ENCODE measurements around the gene KDM4C.

Gene KDM4C

GRCh38 chr9:7115606-7116005 is 357.8 kb downstream of the KDM4C start:
- no peak for DNase-seq

DNA sequence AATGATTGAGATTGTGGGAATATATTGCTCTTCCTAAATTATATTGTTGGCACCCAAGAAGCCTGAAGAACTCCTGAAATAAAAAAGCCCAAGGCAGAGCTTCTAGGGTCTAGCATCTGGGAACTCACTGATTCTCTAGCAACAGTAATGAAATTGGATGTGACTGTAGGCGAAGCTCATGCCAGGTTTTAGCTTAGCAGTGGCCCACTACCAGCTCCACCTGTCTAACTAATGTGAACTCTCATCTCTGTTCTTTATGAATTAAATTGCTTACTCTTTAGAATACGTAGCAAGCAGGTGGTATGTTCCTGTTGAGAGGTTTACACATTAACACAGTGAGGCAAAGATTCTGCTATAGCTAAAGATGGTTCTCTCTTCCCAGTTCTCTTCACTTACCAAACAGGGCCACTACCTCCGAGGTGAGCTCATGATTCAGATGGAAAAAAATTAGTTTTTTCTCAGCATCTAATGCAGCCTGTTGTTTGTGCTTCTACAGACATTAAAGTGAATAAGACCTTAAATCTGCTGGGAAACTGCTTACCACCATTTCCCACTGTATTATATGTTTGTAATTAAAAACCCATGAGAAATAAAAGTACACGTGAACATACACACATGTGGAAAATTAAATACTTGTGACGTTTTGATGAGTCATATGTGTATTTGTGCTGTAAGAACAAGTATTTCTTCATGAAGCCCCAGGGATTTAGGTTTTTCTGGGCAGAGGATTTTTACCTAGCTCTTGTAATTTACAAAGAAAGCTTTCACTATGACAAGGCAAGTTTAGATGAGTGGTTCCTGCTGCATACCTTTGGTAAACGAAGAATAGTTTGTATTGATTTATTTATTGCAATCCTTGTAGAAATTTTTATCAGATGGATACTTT is 360.1 kb downstream of the KDM4C start:
- no peak for DNase-seq

DNA sequence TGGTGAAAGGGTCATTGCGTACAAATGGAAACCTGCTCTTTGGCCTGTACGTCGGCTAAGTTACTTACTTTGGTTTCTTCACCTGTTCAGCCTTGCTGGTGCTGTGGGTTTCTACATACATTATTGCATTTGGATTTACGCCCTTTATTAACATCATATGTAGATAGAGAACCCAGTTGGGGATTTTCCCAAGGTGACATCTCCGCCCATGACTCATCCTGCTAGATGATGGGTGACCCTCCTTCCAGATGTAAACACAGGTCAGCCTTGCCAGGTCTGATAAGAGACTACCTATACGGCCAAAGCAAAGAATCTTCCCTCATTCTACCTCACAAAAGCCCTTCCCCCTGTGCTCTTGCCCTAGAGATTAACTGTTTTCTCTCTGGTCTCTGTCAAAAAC is 360.9 kb downstream of the KDM4C start:
- no peak for DNase-seq

GRCh38 chr9:7119612-7120011 is 361.8 kb downstream of the KDM4C start:
- no peak for DNase-seq

GRCh38 chr9:7121055-7121454 is 363.3 kb downstream of the KDM4C start:
- peak; percentile 84 for DNase-seq

DNA sequence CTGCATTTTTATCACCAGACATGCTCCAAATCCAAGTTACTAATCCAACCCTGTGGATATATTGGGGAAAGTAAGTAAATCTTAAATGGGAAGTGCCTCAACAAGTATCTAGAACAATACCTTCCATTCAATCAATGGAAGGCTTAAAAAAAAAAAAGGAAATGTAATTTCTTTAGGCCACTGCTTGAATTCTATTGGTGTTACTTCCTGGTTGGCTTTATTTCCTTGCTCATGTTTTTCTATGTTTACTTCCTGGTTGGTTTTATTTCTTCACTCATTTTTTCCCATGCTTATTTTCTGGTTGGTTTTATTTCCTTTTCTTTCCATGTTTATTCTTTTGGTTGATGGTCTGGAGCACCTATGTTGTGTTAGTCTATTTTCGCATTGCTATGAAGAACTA is 363.9 kb downstream of the KDM4C start:
- DNase-seq: no peak

DNA sequence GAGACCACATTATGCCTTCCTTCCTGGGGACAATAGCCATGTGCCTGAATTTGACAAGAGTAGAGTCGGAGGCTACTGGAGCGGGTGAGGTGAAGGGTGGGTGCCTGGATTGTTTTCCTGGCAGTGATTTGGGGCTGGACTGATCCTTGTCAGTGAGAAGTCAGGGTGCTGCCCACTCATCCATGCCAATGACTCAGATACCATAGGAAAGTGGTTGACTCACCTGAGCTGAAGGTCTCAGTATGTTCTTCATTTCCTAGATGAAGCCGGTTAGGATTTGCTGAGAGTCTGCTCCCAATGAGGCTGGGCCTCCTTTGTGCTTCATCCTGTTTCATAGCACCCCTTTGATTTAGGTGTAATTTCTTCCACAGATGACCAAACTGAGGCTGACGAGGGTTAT is 366.0 kb downstream of the KDM4C start:
- no peak for DNase-seq

DNA sequence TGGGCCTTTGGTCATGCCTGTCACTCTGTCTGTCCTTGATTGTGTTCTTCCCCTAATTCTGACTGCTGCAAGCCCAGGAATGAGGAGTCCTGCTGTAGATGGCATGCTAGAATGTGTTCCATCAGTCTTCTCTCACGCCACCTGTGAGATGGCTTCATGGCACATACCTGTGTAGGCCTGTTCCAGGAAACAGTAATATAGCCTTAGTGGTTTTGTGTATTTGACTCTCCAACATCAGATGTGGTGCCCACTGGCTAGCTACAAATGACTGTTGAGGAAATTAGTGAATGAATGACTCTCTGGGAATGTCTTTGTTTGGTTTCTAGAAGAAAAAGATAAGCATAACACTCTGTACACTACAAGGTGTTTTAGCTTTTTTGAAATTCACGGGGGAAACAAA is 367.5 kb downstream of the KDM4C start:
- no peak for DNase-seq

DNA sequence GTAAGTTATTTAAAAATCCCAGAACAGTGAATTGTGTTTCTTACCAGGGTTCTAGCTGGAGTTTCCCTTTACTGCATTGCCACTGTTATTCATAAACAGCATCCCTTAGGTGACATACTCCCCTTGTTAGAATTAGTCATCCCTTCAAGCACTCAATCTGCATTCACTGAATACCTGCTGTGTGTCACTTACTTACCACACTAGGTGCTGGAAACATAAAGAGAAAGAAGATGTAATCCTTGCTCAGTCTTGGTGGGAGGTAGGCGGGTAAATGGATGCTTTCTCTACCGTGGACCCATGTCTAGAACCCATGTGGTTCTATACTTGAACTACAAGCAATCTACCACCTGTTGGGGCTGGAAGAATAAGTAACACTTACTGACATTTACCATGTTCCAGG is 371.6 kb downstream of the KDM4C start:
- DNase-seq: no peak

GRCh38 chr9:7130266-7130820 is 372.6 kb downstream of the KDM4C start:
- DNase-seq: peak; percentile 36

- DNase-seq: no peak
Measured at GRCh38 chr9:7132605-7133004, 374.8 kb downstream of the KDM4C start.

DNA sequence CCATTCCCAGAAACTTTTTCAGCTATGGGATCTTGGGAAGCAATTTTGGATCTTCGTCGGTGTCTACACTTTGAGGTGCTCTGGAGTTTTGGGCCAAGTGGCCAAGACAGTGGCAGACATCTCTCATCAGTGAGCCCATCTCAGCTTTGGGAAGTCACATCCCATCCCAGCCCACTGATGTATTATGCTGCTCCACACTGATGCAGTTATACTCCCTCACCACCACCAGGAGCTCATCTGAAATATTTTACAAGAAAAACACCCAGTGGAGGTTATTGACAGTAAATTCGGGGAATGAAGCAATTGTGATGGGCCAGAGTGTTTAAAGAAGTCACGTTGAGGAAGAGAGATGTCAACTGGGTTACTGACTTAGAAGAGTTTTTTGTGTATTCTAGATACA is 378.0 kb downstream of the KDM4C start:
- no peak for DNase-seq

- no peak for DNase-seq
Measured at GRCh38 chr9:7137040-7137439, 379.3 kb downstream of the KDM4C start.

- no peak for DNase-seq
Measured at GRCh38 chr9:7137571-7137970, 379.8 kb downstream of the KDM4C start.

DNA sequence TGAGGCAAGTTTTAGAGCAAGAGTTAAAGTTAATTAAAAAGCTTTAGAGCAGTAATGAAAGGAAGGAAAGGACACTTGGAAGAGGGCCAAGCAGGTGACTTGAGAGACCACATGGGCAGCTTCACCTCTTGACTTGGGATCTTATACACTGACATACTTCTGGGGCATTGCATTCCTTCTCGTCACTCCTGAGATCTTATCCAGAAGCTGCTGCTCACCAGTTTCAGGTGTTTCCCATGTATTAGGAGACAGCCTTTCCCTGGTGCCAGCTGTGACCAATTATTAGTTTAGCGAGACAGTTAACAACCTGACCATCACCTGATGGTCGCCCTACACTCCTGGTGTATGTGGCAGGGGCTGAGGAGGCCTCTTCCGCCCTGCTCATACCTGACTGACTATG is 382.1 kb downstream of the KDM4C start:
- DNase-seq: no peak

DNA sequence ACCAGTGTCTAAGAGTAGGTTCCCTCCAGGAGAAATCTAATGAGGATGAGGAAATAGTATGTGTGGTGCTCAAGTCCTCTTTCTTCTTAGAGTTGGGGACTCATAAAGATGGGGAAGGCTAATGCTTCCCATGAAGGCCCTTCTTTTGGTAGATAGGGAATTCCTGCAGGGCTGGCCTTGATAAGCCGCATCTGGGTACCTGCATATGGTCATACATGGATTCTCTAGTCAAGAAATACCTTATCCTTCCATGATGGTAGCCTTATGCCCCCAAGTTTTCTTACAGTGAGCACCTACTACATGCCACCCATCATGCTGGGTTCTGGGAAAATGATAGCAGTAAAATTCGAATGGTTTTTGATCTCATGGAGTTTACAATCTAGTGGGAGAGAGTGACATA is 382.6 kb downstream of the KDM4C start:
- DNase-seq: no peak

DNA sequence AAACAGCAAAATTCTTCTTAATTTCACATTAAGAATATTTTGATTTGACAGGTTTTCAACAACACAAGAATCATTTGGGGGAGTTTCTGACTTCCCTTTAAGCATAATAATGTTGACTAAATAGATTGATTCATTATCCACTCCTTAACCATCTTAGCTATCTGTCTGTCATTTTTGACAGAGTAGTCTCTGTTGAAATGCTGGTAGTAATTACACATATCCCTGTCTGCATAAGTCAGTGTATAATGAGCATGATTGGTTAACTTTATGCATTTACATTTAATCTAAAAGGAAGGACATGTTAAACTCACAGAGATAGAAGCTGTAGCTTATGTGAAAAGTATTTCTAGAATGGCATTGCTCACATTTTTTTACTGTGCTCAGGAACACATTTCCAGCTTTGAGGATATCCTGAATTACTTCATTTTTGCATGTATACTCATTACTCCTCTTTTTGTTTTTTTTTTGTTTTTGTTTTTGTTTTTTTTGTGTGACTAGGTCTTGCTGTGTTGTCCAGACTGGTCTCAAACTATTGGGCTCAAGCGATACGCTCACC is 385.9 kb downstream of the KDM4C start:
- no peak for DNase-seq

- DNase-seq: no peak
Measured at GRCh38 chr9:7144265-7145046, 386.7 kb downstream of the KDM4C start.

GRCh38 chr9:7145361-7146069 is 387.7 kb downstream of the KDM4C start:
- no peak for DNase-seq

DNA sequence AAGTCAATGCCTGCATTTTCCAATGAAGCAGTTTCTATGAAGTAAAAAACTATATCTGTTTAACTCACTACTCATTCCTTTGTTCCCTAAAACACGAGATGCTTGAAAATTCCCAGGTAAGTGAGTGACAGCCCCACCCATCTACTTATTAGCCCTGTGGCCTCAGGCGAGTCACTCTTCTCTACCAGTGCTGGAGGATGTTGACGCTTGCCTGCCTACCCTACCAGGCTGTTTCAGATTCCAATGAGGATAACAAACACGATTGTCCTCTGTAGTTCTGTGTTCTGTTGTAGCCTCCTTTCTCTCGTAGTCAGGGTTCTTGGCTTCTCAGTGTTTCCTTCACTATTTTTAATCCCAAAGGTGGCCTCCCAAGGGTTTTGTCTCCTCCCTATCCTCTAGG is 388.8 kb downstream of the KDM4C start:
- DNase-seq: no peak

- DNase-seq: peak; percentile 76
Measured at GRCh38 chr9:7147121-7148090, 389.6 kb downstream of the KDM4C start.
